OCI-LY7 (cell line): ENCODE data around the gene SETD1B.

Experiments used
- EZH2phosphoT487 ChIP-seq: fragments of 200-600 bp; sonication (generic); IDR thresholded peaks from 2 replicates; pipeline ENCODE4 v1.6.1; 2018; ENCODE audit warnings: low read depth, borderline replicate concordance, mild to moderate bottlenecking, mixed run types, antibody characterized with exemption, low read length, moderate library complexity, mixed read lengths
- TF ChIP-seq, protein P1 (sequence below): fragments of 200-600 bp; sonication (generic); conservative IDR thresholded peaks from 2 replicates; pipeline ENCODE4 v1.5.1; 2014; ENCODE audit warnings: mild to moderate bottlenecking, antibody characterized with exemption, low read length, moderate library complexity, mixed read lengths

DNA sequence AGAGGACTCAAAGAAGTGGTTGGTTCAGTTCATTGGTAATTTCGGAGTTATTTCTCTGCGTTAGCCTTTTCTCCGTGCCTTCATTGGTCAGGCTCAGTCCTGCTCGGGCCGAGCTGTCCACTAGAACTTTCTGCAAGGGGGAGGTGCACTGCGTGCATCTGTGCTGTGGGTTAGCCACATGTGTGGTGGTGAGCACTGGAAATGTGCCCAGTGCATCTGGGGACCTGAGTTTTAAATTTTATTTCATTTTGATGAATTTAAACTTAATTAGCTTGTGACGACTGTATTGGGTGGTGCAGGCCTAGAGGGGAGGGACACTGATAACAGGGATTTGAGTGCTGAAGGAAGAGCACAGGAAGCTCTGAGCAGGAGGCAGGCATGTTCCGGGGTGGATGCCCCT is 24.5 kb downstream of the SETD1B start:
- TF ChIP-seq, protein P1, sequence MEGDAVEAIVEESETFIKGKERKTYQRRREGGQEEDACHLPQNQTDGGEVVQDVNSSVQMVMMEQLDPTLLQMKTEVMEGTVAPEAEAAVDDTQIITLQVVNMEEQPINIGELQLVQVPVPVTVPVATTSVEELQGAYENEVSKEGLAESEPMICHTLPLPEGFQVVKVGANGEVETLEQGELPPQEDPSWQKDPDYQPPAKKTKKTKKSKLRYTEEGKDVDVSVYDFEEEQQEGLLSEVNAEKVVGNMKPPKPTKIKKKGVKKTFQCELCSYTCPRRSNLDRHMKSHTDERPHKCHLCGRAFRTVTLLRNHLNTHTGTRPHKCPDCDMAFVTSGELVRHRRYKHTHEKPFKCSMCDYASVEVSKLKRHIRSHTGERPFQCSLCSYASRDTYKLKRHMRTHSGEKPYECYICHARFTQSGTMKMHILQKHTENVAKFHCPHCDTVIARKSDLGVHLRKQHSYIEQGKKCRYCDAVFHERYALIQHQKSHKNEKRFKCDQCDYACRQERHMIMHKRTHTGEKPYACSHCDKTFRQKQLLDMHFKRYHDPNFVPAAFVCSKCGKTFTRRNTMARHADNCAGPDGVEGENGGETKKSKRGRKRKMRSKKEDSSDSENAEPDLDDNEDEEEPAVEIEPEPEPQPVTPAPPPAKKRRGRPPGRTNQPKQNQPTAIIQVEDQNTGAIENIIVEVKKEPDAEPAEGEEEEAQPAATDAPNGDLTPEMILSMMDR = no peak
- no peak for TF ChIP-seq EZH2phosphoT487
